Smooth muscle cell of the brain vasculature (primary cell): ENCODE data around the gene PPP1R37.

Experiments
- DNase-seq: peaks from one replicate; pipeline ENCODE4 v3.0.0-alpha.2; 2012; ENCODE audit warnings: low read depth, low spot score

Gene PPP1R37

GRCh38 chr19:45152504-45153338 lies 59.7 kb downstream of the PPP1R37 start:
- DNase-seq = no peak

DNA sequence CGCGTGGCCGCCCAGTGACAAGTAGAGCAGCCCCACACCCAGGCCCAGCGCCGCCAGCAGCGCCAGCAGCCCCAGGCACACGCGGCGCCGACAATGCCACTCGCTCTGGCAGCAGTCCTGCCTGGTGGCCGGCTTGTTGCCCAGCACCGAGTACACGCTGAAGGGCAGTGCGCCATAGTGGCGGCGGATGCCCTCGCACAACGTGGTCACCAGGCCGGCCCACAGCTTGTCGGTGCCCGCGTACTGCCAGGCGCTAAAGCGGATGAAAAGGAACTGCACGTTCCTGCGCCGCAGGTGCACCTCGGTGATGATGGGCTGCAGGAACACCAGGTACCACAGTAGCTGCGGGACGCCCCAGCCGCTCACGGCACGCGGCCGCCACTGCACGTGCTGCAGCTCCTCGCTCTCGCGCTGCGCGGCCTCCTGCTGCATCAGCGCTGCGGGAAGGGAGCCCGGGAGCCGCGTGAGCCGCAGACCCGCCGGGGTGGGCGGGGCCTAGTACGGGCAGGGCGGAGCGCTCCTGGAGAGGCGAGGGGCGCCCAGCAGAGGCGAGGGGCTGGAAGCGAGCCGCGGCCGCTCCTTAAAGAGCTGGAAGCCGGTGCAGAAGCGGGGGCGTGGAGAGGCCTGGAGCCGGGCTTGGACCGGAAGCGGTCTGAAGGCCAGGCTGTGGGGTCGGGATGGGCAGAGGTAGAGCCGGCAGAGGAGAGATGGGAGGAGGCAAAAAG lies 60.5 kb downstream of the PPP1R37 start:
- no peak for DNase-seq

- DNase-seq = peak; percentile 58
These were observed 61.3 kb downstream of the PPP1R37 start for GRCh38 chr19:45154064-45154827.

GRCh38 chr19:45156011-45156630 lies 63.1 kb downstream of the PPP1R37 start:
- DNase-seq = no peak

- no peak for DNase-seq
These were observed 63.8 kb downstream of the PPP1R37 start for GRCh38 chr19:45156751-45157150.

GRCh38 chr19:45158503-45159209 lies 65.7 kb downstream of the PPP1R37 start:
- no peak for DNase-seq

- DNase-seq = no peak
These were observed 66.4 kb downstream of the PPP1R37 start for GRCh38 chr19:45159210-45159970.

GRCh38 chr19:45159971-45160324 lies 67.0 kb downstream of the PPP1R37 start:
- DNase-seq = no peak

DNA sequence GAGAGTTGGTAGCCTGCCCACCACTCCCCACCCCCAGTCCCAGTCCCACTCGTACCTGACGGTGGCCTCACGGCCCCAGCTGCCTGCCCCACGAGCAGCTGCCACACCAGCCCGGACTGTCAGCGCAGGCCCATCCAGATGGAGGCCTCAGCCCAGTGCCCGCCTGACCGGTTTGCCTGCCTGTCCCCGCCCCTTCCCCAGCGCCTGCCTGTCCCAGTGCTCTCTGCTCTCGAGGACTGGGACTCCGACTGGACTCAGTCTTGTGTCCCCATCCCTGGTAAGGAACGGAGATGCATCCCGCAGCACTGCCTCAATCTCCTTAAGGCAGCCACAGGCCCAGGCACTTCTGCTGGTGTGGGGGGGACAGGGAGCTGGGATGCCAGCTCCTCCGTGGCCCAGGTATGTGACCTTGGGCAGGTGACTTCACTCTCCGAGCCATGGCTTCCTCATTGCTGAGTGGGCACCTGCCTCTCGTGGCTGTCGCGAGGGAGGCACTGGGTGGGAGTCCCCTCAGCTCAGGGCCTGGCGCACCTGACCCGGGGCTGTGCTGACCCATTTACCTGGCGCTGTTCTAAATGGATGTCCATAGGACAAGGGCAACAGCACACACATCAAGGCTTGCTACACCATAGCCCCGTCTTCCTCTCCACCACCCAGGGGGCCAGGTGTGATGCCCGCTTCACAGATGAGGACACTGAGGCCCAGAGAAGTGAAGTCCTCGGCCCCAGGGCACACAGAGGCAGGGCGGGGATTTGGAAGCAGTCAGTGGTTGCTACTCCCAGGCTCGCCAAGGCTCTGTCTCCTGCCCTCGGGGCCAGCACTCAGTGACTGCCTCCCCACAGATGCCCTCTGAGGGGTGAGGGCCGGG lies 68.1 kb downstream of the PPP1R37 start, which contains the start of gene NKPD1:
NKPD1 (minus strand) TSS at position 113 of the 868 bp plus-strand sequence. CDS start 832 bp downstream, outside the sequence.
- no peak for DNase-seq

DNA sequence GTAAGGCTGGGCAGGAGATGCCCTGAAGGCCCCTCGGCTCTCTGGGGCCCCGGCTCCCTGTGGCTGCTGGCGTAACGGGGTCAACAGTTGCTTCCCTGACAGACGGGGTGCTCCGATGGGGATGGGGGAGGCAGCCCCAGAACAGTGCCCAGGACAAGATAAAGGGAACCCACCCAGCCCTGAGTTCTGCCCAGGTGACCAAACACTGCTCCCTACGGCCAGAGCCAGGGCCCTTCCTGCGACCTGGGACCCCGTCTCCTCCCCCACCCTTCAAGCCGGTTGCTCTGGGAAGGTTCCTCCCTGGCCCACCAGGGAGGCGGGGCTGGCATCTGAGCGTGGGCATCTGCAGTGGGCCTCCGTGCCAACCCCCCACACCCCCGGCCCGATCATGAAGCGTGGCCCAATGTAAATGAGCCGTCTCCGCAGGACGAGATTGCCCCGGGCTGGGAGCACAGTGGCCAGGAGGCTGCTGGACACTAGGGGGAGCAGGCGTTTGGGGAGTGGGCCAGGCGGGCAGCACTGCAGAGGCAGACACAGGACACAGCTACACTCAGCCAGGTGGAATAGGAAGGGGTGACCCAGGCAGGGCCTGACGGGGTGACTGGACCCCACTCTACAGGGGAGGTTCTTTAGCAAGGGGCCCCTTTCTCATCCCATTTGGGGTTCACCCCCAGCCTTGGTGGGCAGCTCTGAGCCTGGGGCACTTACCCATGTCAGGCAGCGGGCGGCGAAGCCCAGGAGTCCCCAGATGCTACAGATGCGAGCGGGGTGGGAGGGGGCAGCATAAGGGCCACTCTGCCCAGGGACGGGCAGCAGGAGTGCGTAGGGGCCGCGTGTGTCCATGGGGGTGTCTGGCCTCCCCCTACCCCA lies 69.0 kb downstream of the PPP1R37 start:
- DNase-seq = no peak

- DNase-seq = no peak
These were observed 69.7 kb downstream of the PPP1R37 start for GRCh38 chr19:45162608-45163143.

- no peak for DNase-seq
These were observed 70.2 kb downstream of the PPP1R37 start for GRCh38 chr19:45163156-45163555.

DNA sequence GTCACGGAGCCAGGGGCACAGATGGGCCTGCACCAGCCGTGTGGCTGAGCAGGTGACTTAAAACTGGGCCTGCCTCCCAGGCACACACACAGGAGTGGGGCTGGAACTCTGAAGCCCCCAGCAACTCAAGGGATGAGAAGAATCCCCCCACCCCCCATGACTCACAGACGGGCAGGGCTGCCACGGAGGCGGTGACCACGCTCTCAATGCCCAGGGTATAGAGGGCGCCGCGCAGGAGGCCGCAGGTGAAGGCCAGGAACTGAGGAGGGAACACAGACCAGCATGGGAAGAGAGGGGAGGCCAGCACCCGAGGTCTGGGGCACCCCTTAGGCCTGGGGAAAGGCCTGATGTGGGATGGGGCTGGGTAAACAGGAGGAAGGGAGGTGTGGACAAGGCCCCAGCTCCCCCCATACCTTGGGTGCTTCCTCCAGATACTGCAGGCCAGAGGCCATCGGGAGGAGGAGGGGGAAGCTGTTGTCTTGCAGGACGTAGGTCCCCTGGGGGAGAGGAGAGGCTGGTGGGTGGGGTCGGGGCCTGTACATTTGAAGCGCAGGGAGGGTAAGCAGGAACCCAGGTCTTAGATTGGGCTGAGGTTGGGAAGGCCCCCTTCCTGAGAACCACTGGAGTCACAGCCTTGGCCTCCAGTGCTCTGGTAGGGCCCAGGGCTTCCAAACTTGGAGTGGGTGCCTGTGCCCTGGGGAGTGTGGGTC lies 70.9 kb downstream of the PPP1R37 start:
- no peak for DNase-seq

DNA sequence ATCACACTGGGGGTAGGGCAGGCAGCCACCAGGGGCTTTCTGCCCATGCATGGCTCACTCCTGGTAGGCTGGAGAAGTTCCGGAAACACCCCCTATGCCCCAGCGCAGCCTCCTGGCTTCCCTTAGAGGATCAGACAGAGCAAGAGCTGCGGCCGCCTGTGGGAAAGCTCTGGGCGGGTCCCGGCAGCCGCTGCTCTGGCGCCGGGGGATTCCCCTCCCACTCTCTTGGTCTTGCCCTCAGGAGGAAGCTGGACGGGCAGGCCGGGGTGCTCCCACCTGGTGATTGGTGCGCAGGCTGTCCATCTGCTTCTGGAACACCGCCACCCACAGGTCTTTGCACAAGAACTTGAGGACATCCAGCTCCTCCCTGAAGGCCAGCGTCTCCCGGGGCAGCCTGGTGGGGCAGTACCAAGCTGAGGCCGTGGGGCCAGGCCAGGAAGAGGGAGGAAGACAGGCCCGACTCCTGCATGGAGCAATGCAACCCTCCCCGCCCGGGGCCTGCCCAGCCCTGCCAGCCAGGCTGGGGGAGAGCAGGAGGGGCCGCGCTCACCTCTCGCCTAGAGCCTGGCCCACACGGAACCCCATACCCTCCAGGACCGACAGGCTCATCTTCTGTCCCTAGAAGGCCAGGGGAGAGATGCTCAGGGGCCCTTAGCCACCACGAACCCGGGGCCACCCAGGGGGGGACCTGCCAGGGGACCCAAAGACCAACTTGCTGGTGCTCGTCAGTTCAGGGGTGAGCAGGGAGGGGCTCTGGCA lies 71.8 kb downstream of the PPP1R37 start:
- DNase-seq = peak; percentile 21

- no peak for DNase-seq
These were observed 73.8 kb downstream of the PPP1R37 start for GRCh38 chr19:45166723-45167252.

GRCh38 chr19:45168767-45169351 lies 75.9 kb downstream of the PPP1R37 start:
- DNase-seq = no peak
